ENCODE results near the gene TBC1D9B.

GRCh38 chr5:179930788-179931473 lies 23.2 kb upstream of the TBC1D9B start:
- TF ChIP-seq MAX (IDR thresholded peaks at IDR 0.05) (no peak), EGR1 (IDR thresholded peaks at IDR 0.05) (no peak), EP300 (IDR thresholded peaks at IDR 0.05; ENCODE audit: borderline replicate concordance) (no peak), NFIC (IDR thresholded peaks at IDR 0.05) (no peak), ZBTB7A (IDR thresholded peaks at IDR 0.05; ENCODE audit: low read depth) (no peak), TEAD4 (IDR thresholded peaks at IDR 0.05) (no peak), TAF1 (IDR thresholded peaks at IDR 0.05; ENCODE audit: low read depth) (no peak), TCF12 (IDR thresholded peaks at IDR 0.05; ENCODE audit: low read depth) (no peak), YY1 (IDR thresholded peaks at IDR 0.05; ENCODE audit: low read depth) (no peak), CREB1 (IDR thresholded peaks at IDR 0.05; ENCODE audit: low read depth) (no peak)
- TF ChIP-seq, protein P1, sequence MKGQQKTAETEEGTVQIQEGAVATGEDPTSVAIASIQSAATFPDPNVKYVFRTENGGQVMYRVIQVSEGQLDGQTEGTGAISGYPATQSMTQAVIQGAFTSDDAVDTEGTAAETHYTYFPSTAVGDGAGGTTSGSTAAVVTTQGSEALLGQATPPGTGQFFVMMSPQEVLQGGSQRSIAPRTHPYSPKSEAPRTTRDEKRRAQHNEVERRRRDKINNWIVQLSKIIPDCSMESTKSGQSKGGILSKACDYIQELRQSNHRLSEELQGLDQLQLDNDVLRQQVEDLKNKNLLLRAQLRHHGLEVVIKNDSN (IDR thresholded peaks at IDR 0.05), result no peak
- TF ChIP-seq, protein P2, sequence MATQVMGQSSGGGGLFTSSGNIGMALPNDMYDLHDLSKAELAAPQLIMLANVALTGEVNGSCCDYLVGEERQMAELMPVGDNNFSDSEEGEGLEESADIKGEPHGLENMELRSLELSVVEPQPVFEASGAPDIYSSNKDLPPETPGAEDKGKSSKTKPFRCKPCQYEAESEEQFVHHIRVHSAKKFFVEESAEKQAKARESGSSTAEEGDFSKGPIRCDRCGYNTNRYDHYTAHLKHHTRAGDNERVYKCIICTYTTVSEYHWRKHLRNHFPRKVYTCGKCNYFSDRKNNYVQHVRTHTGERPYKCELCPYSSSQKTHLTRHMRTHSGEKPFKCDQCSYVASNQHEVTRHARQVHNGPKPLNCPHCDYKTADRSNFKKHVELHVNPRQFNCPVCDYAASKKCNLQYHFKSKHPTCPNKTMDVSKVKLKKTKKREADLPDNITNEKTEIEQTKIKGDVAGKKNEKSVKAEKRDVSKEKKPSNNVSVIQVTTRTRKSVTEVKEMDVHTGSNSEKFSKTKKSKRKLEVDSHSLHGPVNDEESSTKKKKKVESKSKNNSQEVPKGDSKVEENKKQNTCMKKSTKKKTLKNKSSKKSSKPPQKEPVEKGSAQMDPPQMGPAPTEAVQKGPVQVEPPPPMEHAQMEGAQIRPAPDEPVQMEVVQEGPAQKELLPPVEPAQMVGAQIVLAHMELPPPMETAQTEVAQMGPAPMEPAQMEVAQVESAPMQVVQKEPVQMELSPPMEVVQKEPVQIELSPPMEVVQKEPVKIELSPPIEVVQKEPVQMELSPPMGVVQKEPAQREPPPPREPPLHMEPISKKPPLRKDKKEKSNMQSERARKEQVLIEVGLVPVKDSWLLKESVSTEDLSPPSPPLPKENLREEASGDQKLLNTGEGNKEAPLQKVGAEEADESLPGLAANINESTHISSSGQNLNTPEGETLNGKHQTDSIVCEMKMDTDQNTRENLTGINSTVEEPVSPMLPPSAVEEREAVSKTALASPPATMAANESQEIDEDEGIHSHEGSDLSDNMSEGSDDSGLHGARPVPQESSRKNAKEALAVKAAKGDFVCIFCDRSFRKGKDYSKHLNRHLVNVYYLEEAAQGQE (IDR thresholded peaks at IDR 0.05; ENCODE audit: low read depth), result no peak
